GM23338 (cell line): ENCODE results near the gene SLC22A4.

ENCODE experiments used
- CREB1 ChIP-seq: fragments of 250-450 bp; sonication (Bioruptor Pico); IDR thresholded peaks from 2 replicates; pipeline ENCODE4 v1.5.0; 2020; ENCODE audit warnings: low read depth, mild to moderate bottlenecking, moderate library complexity
- CTCF ChIP-seq, 2 experiments: fragments of 200-600 bp in 1 of 2; sonication (generic) in 1 of 2; conservative IDR thresholded peaks; 2 replicates each; pipeline versions ENCODE4 v1.5.1 to v1.6.1; 2016 to 2017; ENCODE audit warnings: antibody characterized with exemption in 2 of 2, low read depth in 2 of 2, mild to moderate bottlenecking in 2 of 2, moderate library complexity in 1 of 2
- EZH2 ChIP-seq: fragments of 200-600 bp; sonication (generic); IDR thresholded peaks from one replicate; pipeline ENCODE4 v1.8.0; 2017; ENCODE audit warnings: antibody characterized with exemption, mild to moderate bottlenecking, low read depth; ENCODE audit not compliant: unreplicated experiment
- EZH2phosphoT487 ChIP-seq: fragments of 200-600 bp; sonication (generic); IDR thresholded peaks from one replicate; pipeline ENCODE4 v1.8.1; 2018; ENCODE audit warnings: antibody characterized with exemption; ENCODE audit not compliant: unreplicated experiment
- JUNB ChIP-seq: IDR thresholded peaks from one replicate; pipeline ENCODE4 v1.6.1; 2016; ENCODE audit warnings: antibody characterized with exemption; ENCODE audit not compliant: unreplicated experiment
- NANOG ChIP-seq: IDR thresholded peaks from 2 replicates; pipeline ENCODE4 v1.6.1; 2016; ENCODE audit warnings: antibody characterized with exemption, borderline replicate concordance
- POLR2AphosphoS5 ChIP-seq: IDR thresholded peaks from 2 replicates; pipeline ENCODE4 v1.6.1; 2016; ENCODE audit warnings: antibody characterized with exemption, low read depth
- REST ChIP-seq: IDR thresholded peaks from one replicate; pipeline ENCODE4 v1.6.1; 2018; ENCODE audit warnings: antibody characterized with exemption; ENCODE audit not compliant: unreplicated experiment

- TF ChIP-seq CTCF (conservative IDR thresholded peaks at IDR 0.05; ENCODE audit: low read depth in 2 of 2) (no peak), CREB1 (CRISPR knock-in tag) (no peak), EZH2 (no peak), REST (no peak), NANOG (no peak), POLR2AphosphoS5 (no peak), JUNB (no peak), EZH2phosphoT487 (no peak)
Observed at GRCh38 chr5:132265336-132266030, 28.7 kb upstream of the SLC22A4 start.
